Epithelial cell of umbilical artery (primary cell): ENCODE results near the gene JAKMIP2. TPM values are rescaled to one million over a fixed set of nuclear protein-coding genes. Genes with fewer than 3 reads are reported as not detected.

Experiments used
- total RNA-seq: library from RNA; depleted of rRNA; stranded (reverse); fragments of >200 nt; gene quantifications from 2 replicates; pipeline ENCODE4 v1.2.3, GENCODE V29; 2014

The JAKMIP2 gene
- total RNA-seq = 1.2 TPM in 1 of 2 replicates, not detected in the other

GRCh38 chr5:147782110-147783028 is at the start of gene JAKMIP2:
Gene JAKMIP2, minus strand, starts transcription at chr5:147782728. Its CDS starts 110,922 bp downstream, at chr5:147671806.

GRCh38 chr5:147831465-147831864 is 48.9 kb upstream of the JAKMIP2 start, which contains the start of gene SPINK1:
Gene SPINK1, minus strand, starts transcription at chr5:147831671. Its CDS starts 94 bp downstream, at chr5:147831577.

Other genes with a start within 250 kb of the JAKMIP2 start
- not detected in 2 replicates for gene SPINK1, start 48.9 kb upstream of the JAKMIP2 start, total RNA-seq
- not detected in 2 replicates for gene SCGB3A2, start 96.0 kb upstream of the JAKMIP2 start, total RNA-seq
- 1.1 TPM in 1 of 2 replicates, not detected in the other for gene C5orf46, start 123.8 kb upstream of the JAKMIP2 start, total RNA-seq